K562 (cell line): Measurements from ENCODE around the gene PLXNA3. TPM values are rescaled to one million over a fixed set of nuclear protein-coding genes. Genes with fewer than 3 reads are reported as not detected.

ENCODE experiments used
- FIP1L1 ChIP-seq: fragments of 200-400 bp; formaldehyde crosslinking; IDR thresholded peaks from 2 replicates; pipeline ENCODE4 v1.6.1; 2018; ENCODE audit warnings: mild to moderate bottlenecking, low read depth, low read length; ENCODE audit not compliant: poor library complexity, severe bottlenecking
- ILK ChIP-seq: fragments of 450-650 bp; IDR thresholded peaks from 2 replicates; pipeline ENCODE4 v1.6.1; 2016; ENCODE audit warnings: missing genetic modification characterization, low read depth, mild to moderate bottlenecking, missing compliant biosample characterization, moderate library complexity, borderline replicate concordance
- MCM2 ChIP-seq: fragments of 450-650 bp; IDR thresholded peaks from 2 replicates; pipeline ENCODE4 v1.6.1; 2017; ENCODE audit warnings: low read depth, mild to moderate bottlenecking
- PHF8 ChIP-seq: fragments of 200-600 bp; sonication (generic); IDR thresholded peaks from 2 replicates; pipeline ENCODE4 v1.6.1; 2012; ENCODE audit warnings: mixed run types, mild to moderate bottlenecking, inconsistent platforms, low read length, moderate library complexity, borderline replicate concordance
- PPARD ChIP-seq: fragments of 250-450 bp; sonication (Bioruptor Pico); IDR thresholded peaks from 2 replicates; pipeline ENCODE4 v1.8.0; 2022; ENCODE audit warnings: inconsistent platforms, mild to moderate bottlenecking, moderate library complexity
- RBFOX2 ChIP-seq: fragments of 200-400 bp; formaldehyde crosslinking; IDR thresholded peaks from 2 replicates; pipeline ENCODE4 v1.6.1; 2017; ENCODE audit warnings: low read depth, mild to moderate bottlenecking, low read length, moderate library complexity
- RBM17 ChIP-seq: fragments of 200-400 bp; formaldehyde crosslinking; IDR thresholded peaks from 2 replicates; pipeline ENCODE4 v1.6.1; 2017; ENCODE audit warnings: low read depth, mild to moderate bottlenecking, low read length, borderline replicate concordance
- RNF2 ChIP-seq: sonication (generic); IDR thresholded peaks from 2 replicates; pipeline ENCODE4 v1.6.1; 2016
- SMARCC2 ChIP-seq: fragments of 450-650 bp; IDR thresholded peaks from 2 replicates; pipeline ENCODE4 v1.6.1; 2017; ENCODE audit warnings: antibody characterized with exemption, moderate library complexity, mild to moderate bottlenecking, low read depth
- TARDBP ChIP-seq: fragments of 450-650 bp; IDR thresholded peaks from 2 replicates; pipeline ENCODE4 v1.6.1; 2016
- ZBTB1 ChIP-seq: sonication (generic); formaldehyde crosslinking; IDR thresholded peaks from 2 replicates; pipeline ENCODE4 v1.8.1; 2023; ENCODE audit warnings: missing genetic modification reagents, low read depth, mild to moderate bottlenecking, borderline replicate concordance
- ZNF165 ChIP-seq: fragments of 250-450 bp; sonication (Bioruptor Pico); IDR thresholded peaks from 2 replicates; pipeline ENCODE4 v1.4.0; 2020; ENCODE audit warnings: borderline replicate concordance
- polyA plus RNA-seq, 8 experiments: library from polyadenylated mRNA; depleted of rRNA in 4 of 8; stranded (reverse) in 5 of 8; unstranded in 3 of 8; fragments of >200 nt; fragmentation: Nextera tagmentation in 2 of 8; fragmentation: Illumina TruSeq in 1 of 8; extraction: Ambion mirVana in 2 of 8; extraction: Trizol in 1 of 8; gene quantifications; 2 replicates each; pipeline versions ENCODE4 v1.2.1 to v1.2.3, GENCODE V29; 2011 to 2014; ENCODE audit warnings: inconsistent platforms in 1 of 8, missing spikeins in 1 of 8
- total RNA-seq, 7 experiments: library from RNA; depleted of rRNA in 6 of 7; stranded (reverse); fragments of >200 nt in 6 of 7; fragmentation: Illumina TruSeq in 2 of 7; extraction: Trizol in 2 of 7; gene quantifications; 2 replicates each; pipeline versions ENCODE4 v1.2.1 to v1.2.3, GENCODE V29; 2011 to 2021; ENCODE audit warnings: low replicate concordance in 1 of 7
- TF ChIP-seq, protein P1 (sequence below): fragments of 450-650 bp; formaldehyde crosslinking; IDR thresholded peaks from 2 replicates; pipeline ENCODE4 v1.4.0; 2020; ENCODE audit warnings: mild to moderate bottlenecking
- TF ChIP-seq, protein P2 (sequence below): sonication (generic); formaldehyde crosslinking; IDR thresholded peaks from 2 replicates; pipeline ENCODE4 v1.8.1; 2023; ENCODE audit warnings: mild to moderate bottlenecking, missing genetic modification reagents
- TF ChIP-seq, protein P3 (sequence below): fragments of 250-450 bp; sonication (Bioruptor Pico); IDR thresholded peaks from 2 replicates; pipeline ENCODE4 v1.5.0; 2020; ENCODE audit warnings: mild to moderate bottlenecking, borderline replicate concordance
- TF ChIP-seq, protein P4 (sequence below): fragments of 250-450 bp; sonication (Bioruptor Pico); IDR thresholded peaks from 2 replicates; pipeline ENCODE4 v1.5.0; 2022; ENCODE audit warnings: mild to moderate bottlenecking
- TF ChIP-seq, protein P5 (sequence below): sonication (generic); formaldehyde crosslinking; IDR thresholded peaks from 2 replicates; pipeline ENCODE4 v1.8.0; 2022; ENCODE audit warnings: mild to moderate bottlenecking, missing genetic modification reagents

PLXNA3 gene
- total and polyA plus RNA-seq, 9 of the 15 experiments (the other 6 are each of a cell fraction or from before 2014, with no cell fraction given): 0.32 to 47.8 (median 7.5) TPM

DNA sequence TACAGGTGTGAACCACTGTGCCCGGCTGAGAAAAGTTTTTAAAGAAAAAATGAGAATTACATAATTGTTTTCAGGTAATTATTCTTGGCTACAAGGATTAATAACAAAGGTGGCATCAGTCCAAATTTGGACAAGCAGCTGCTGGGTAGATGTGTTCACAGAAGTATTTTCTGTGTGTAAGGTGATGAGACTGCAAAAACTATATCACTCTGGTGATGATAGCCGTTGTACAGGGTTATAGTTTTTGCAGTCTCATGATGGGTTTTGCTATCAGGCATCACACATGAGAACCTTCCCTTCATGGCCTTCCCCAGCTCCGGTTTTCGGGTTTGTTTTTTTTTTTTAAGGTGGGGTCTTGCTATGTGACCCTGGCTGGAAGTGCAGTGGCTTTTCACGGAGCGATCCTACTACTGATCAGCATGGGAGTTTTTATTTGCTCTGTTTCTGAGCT, 37.4 kb downstream of the PLXNA3 start (continued):
- TF ChIP-seq, protein P1, sequence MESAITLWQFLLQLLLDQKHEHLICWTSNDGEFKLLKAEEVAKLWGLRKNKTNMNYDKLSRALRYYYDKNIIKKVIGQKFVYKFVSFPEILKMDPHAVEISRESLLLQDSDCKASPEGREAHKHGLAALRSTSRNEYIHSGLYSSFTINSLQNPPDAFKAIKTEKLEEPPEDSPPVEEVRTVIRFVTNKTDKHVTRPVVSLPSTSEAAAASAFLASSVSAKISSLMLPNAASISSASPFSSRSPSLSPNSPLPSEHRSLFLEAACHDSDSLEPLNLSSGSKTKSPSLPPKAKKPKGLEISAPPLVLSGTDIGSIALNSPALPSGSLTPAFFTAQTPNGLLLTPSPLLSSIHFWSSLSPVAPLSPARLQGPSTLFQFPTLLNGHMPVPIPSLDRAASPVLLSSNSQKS (CRISPR knock-in tag): no peak
- no peak for TF ChIP-seq TARDBP
- no peak for TF ChIP-seq ZNF165 (CRISPR knock-in tag)
- no peak for TF ChIP-seq MCM2
- no peak for TF ChIP-seq FIP1L1
- no peak for TF ChIP-seq PPARD
- no peak for TF ChIP-seq ILK (tag)
- TF ChIP-seq, protein P2, sequence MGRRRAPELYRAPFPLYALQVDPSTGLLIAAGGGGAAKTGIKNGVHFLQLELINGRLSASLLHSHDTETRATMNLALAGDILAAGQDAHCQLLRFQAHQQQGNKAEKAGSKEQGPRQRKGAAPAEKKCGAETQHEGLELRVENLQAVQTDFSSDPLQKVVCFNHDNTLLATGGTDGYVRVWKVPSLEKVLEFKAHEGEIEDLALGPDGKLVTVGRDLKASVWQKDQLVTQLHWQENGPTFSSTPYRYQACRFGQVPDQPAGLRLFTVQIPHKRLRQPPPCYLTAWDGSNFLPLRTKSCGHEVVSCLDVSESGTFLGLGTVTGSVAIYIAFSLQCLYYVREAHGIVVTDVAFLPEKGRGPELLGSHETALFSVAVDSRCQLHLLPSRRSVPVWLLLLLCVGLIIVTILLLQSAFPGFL: no peak
- no peak for TF ChIP-seq SMARCC2
- TF ChIP-seq, protein P3, sequence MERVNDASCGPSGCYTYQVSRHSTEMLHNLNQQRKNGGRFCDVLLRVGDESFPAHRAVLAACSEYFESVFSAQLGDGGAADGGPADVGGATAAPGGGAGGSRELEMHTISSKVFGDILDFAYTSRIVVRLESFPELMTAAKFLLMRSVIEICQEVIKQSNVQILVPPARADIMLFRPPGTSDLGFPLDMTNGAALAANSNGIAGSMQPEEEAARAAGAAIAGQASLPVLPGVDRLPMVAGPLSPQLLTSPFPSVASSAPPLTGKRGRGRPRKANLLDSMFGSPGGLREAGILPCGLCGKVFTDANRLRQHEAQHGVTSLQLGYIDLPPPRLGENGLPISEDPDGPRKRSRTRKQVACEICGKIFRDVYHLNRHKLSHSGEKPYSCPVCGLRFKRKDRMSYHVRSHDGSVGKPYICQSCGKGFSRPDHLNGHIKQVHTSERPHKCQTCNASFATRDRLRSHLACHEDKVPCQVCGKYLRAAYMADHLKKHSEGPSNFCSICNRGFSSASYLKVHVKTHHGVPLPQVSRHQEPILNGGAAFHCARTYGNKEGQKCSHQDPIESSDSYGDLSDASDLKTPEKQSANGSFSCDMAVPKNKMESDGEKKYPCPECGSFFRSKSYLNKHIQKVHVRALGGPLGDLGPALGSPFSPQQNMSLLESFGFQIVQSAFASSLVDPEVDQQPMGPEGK (CRISPR knock-in tag): no peak
- TF ChIP-seq RBFOX2: no peak
- no peak for TF ChIP-seq RNF2
- no peak for TF ChIP-seq RBM17
- no peak for TF ChIP-seq PHF8
- TF ChIP-seq ZBTB1 (CRISPR knock-in tag): no peak
- TF ChIP-seq, protein P4, sequence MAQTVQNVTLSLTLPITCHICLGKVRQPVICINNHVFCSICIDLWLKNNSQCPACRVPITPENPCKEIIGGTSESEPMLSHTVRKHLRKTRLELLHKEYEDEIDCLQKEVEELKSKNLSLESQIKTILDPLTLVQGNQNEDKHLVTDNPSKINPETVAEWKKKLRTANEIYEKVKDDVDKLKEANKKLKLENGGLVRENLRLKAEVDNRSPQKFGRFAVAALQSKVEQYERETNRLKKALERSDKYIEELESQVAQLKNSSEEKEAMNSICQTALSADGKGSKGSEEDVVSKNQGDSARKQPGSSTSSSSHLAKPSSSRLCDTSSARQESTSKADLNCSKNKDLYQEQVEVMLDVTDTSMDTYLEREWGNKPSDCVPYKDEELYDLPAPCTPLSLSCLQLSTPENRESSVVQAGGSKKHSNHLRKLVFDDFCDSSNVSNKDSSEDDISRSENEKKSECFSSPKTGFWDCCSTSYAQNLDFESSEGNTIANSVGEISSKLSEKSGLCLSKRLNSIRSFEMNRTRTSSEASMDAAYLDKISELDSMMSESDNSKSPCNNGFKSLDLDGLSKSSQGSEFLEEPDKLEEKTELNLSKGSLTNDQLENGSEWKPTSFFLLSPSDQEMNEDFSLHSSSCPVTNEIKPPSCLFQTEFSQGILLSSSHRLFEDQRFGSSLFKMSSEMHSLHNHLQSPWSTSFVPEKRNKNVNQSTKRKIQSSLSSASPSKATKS (CRISPR knock-in tag): no peak
- TF ChIP-seq, protein P5, sequence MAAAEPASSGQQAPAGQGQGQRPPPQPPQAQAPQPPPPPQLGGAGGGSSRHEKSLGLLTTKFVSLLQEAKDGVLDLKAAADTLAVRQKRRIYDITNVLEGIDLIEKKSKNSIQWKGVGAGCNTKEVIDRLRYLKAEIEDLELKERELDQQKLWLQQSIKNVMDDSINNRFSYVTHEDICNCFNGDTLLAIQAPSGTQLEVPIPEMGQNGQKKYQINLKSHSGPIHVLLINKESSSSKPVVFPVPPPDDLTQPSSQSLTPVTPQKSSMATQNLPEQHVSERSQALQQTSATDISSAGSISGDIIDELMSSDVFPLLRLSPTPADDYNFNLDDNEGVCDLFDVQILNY (CRISPR knock-in tag): no peak
